Neural cell (in vitro differentiated cells): ENCODE measurements around the gene ANKRD40. TPM values are rescaled to one million over a fixed set of nuclear protein-coding genes. Genes with fewer than 3 reads are reported as not detected.

Experiments
- H2AFZ ChIP-seq: fragments of 200-600, 300-800 bp; sonication (generic), shearing (Covaris generic); 2 replicates; pipeline ENCODE4 v1.6.0; 2014; ENCODE audit warnings: low read depth, mild to moderate bottlenecking, antibody characterized with exemption, low read length, moderate library complexity
- H3F3A ChIP-seq: fragments of 200-600 bp; shearing (Covaris generic); 2 replicates; pipeline ENCODE4 v1.6.1; 2016; ENCODE audit warnings: mild to moderate bottlenecking, moderate library complexity, mixed read lengths, antibody characterized with exemption, low read length; ENCODE audit not compliant: insufficient read depth, poor library complexity, severe bottlenecking
- H3K27ac ChIP-seq: fragments of 200-600, 300-800 bp; sonication (generic), shearing (Covaris generic); 2 replicates; pipeline ENCODE4 v1.5.1; 2014; ENCODE audit warnings: mild to moderate bottlenecking, low read length, moderate library complexity
- H3K27me3 ChIP-seq: fragments of 300-800, 200-600 bp; sonication (generic), shearing (Covaris generic); 2 replicates; pipeline ENCODE4 v1.6.0; 2014; ENCODE audit warnings: mild to moderate bottlenecking, low read depth, low read length, moderate library complexity; ENCODE audit not compliant: insufficient read depth
- H3K36me3 ChIP-seq: fragments of 300-800, 200-600 bp; sonication (generic), shearing (Covaris generic); 2 replicates; pipeline ENCODE4 v1.5.1; 2014; ENCODE audit warnings: mild to moderate bottlenecking, antibody characterized with exemption, low read length, moderate library complexity; ENCODE audit not compliant: insufficient read depth
- H3K4me2 ChIP-seq: fragments of 300-800, 200-600 bp; sonication (generic), shearing (Covaris generic); 2 replicates; pipeline ENCODE4 v1.6.0; 2014; ENCODE audit warnings: mild to moderate bottlenecking, low read length
- H3K4me3 ChIP-seq: fragments of 300-800, 200-600 bp; sonication (generic), shearing (Covaris generic); 2 replicates; pipeline ENCODE4 v1.5.1; 2014; ENCODE audit warnings: mild to moderate bottlenecking, low read length, moderate library complexity
- H3K79me2 ChIP-seq: fragments of 200-600 bp; shearing (Covaris generic); replicated peaks from 2 replicates; pipeline ENCODE4 v1.6.0; 2014; ENCODE audit warnings: mild to moderate bottlenecking, low read length, moderate library complexity; ENCODE audit not compliant: insufficient read depth
- H3K9ac ChIP-seq: fragments of 300-800, 200-600 bp; sonication (generic), shearing (Covaris generic); 2 replicates; pipeline ENCODE4 v1.6.1; 2016; ENCODE audit warnings: mild to moderate bottlenecking, low read length, mixed read lengths
- H3K9me2 ChIP-seq: fragments of 200-600 bp; shearing (Covaris generic); 2 replicates; pipeline ENCODE4 v1.6.1; 2016; ENCODE audit warnings: mild to moderate bottlenecking, low read length, mixed read lengths; ENCODE audit not compliant: insufficient read depth
- H3K9me3 ChIP-seq: fragments of 200-600, 300-800 bp; sonication (generic), shearing (Covaris generic); 2 replicates; pipeline ENCODE4 v1.6.1; 2016; ENCODE audit warnings: mild to moderate bottlenecking, mixed run types, low read length, moderate library complexity, mixed read lengths
- H4K20me1 ChIP-seq: fragments of 200-600 bp; shearing (Covaris generic); 2 replicates; pipeline ENCODE4 v1.6.1; 2016; ENCODE audit warnings: mild to moderate bottlenecking, mixed run types; ENCODE audit not compliant: insufficient read depth
- EZH2 ChIP-seq: fragments of 200-600, 300-800 bp; shearing (Covaris generic), sonication (generic); IDR thresholded peaks from 2 replicates; pipeline ENCODE4 v1.6.1; 2014; ENCODE audit warnings: antibody characterized with exemption, low read length, borderline replicate concordance, mild to moderate bottlenecking; ENCODE audit not compliant: insufficient read depth, poor library complexity, severe bottlenecking
- MXI1 ChIP-seq: fragments of 450-650 bp; conservative IDR thresholded peaks from 2 replicates; pipeline ENCODE4 v1.6.1; 2014; ENCODE audit warnings: antibody characterized with exemption, mild to moderate bottlenecking; ENCODE audit not compliant: poor library complexity, severe bottlenecking
- POLR2AphosphoS5 ChIP-seq: IDR thresholded peaks from 2 replicates; pipeline ENCODE4 v1.6.1; 2012
- RAD21 ChIP-seq: fragments of 450-650 bp; conservative IDR thresholded peaks from 2 replicates; pipeline ENCODE4 v1.6.1; 2014; ENCODE audit warnings: antibody characterized with exemption, mild to moderate bottlenecking, moderate library complexity
- REST ChIP-seq: IDR thresholded peaks from 2 replicates; pipeline ENCODE4 v1.6.1; 2012; ENCODE audit warnings: borderline replicate concordance
- SMC3 ChIP-seq: fragments of 450-650 bp; conservative IDR thresholded peaks from 2 replicates; pipeline ENCODE4 v1.6.1; 2014; ENCODE audit warnings: antibody characterized with exemption, mild to moderate bottlenecking, moderate library complexity; ENCODE audit not compliant: poor library complexity
- polyA plus RNA-seq: library from polyadenylated mRNA; depleted of rRNA; stranded (reverse); fragments of >200 nt; gene quantifications from 2 replicates; pipeline ENCODE4 v1.2.3, GENCODE V29; 2014

The ANKRD40 gene
- polyA plus RNA-seq, 1 donor from 2014 or later = 15.2 TPM

- Histone ChIP-seq H3K79me2 (peaks cover 80% of the 10 kb centered on the region), H3K36me3 (no peaks in the 10 kb centered on the region), H4K20me1 (peaks cover 14% of the 10 kb centered on the region), H3K4me3 (peak overlapping the region; percentile 92), H3K27me3 (no peaks in the 10 kb centered on the region), H3F3A (peaks cover 7% of the 10 kb centered on the region), H3K9ac (no peak overlapping the region), H3K9me3 (no peaks in the 10 kb centered on the region), H3K27ac (no peak overlapping the region), H3K9me2 (no peaks in the 10 kb centered on the region), H2AFZ (no peak overlapping the region), H3K4me2 (peak overlapping the region; percentile 52)
- TF ChIP-seq POLR2AphosphoS5 (no peak), RAD21 (no peak), EZH2 (no peak), REST (no peak)
Observed at GRCh38 chr17:50722746-50723145, 15.0 kb upstream of the ANKRD40 start.

- TF ChIP-seq SMC3 (no peak), REST (no peak), MXI1 (peak; percentile 51), RAD21 (no peak)
- Histone ChIP-seq H3K9ac (peak overlapping the region; percentile 98), H3K4me2 (peak overlapping the region; percentile 95), H3K79me2 (peaks cover 67% of the 10 kb centered on the region), H3K36me3 (no peaks in the 10 kb centered on the region), H3F3A (peaks cover 7% of the 10 kb centered on the region), H2AFZ (no peak overlapping the region), H3K27ac (peak overlapping the region; percentile 96), H3K27me3 (no peaks in the 10 kb centered on the region), H3K4me3 (peak overlapping the region; percentile 92), H3K9me2 (no peaks in the 10 kb centered on the region), H4K20me1 (peaks cover 14% of the 10 kb centered on the region), H3K9me3 (no peaks in the 10 kb centered on the region)
Observed at GRCh38 chr17:50721194-50722010, 13.7 kb upstream of the ANKRD40 start.
